EH (cell line): ENCODE results near the gene TDRD12.
"Not testable (repeated sequence)": the region's sequence is repeated elsewhere in the genome, so short reads cannot be mapped to it uniquely, and the experiment has no call there.

Experiments
- DNase-seq: peaks from one replicate; pipeline ENCODE4 v3.0.0-alpha.2; 2015; ENCODE audit warnings: low read depth

TDRD12 gene

DNA sequence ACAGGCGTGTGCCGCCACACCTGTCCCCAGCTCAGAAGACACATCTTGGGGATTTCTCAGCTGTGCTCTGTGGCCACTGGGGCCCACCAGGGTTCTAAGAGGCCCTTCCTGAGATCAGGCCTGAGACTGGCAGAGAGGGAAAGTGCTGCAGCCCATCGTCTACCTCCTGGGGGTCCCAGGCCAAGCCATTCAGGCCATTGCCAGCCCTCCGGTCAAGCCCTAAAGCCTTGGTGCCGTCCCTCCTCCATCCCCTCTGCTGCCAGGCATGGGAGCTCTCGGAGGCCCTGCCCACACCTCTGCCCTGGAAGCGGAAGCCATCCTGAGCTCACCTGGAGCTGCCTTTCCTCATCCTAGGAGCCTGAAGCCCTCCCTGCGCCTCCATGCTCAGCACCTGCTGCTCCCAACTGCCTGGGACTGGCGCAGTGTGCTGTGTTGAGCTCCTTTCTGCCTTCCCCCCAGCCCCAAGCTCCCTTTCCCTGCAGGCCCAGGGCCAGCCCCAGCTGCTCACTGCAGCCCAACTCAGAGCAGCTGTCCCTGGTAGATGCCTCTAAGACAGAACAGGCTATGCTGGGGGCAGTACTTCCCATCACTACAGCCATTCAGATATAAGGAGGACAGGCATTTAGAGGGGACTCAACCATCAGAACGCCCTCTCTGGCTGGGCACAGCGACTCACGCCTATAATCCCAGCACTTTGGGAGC is 147.1 kb downstream of the TDRD12 start:
- no peak for DNase-seq

DNA sequence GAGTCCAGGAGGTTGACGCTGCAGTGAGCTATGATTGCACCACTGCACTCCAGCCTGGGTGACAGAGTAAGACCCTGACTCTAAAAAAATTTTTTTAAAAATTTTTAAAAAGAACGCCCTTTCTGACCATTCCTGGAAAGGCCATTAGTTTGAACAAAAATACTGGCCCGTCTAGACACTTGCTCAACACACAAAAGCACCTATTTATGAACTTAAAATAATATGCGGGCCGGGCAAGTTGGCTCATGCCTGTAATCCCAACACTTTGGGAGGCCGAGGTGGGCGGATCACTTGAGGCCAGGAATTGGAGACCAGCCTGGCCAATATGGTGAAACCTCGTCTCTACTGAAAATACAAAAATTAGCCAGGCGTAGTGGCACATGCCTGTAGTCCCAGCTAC is 147.9 kb downstream of the TDRD12 start:
- not testable (repeated sequence) for DNase-seq

DNA sequence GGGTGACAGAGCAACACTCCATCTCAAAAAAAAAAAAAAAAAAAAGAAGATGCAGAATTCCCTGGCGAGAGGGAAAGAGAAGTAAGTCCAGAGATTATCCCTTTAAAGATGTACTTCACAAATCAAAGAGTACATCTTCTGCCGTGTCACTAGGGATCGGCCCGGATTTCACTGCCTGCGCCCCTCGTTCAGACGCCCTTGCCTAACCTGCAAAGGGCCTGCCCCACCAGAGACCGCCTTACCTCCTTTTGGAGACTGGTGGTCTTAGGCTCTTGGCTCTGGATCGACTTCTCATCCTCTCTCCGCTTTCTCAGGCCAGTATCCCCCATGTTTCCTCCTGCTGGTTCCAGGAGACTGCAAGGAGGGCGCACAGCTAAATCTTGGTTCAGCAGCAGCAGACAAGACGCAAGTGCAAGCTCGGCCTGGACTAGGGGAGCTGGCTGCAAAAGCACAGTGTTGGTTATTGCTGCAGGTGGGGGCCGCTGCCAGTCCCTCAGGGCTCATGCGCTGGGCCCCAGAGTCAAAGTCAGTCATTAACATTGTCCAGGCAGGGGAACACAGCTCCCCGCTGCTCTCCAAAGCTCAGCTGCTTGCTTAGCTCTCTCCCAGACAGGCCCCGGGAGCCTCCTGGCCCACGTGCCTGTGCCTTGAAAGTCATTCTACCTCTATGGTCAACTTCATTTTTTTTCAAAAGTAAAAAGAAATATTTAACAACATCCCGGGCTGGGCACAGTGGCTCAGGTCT is 148.8 kb downstream of the TDRD12 start:
- no peak for DNase-seq

DNA sequence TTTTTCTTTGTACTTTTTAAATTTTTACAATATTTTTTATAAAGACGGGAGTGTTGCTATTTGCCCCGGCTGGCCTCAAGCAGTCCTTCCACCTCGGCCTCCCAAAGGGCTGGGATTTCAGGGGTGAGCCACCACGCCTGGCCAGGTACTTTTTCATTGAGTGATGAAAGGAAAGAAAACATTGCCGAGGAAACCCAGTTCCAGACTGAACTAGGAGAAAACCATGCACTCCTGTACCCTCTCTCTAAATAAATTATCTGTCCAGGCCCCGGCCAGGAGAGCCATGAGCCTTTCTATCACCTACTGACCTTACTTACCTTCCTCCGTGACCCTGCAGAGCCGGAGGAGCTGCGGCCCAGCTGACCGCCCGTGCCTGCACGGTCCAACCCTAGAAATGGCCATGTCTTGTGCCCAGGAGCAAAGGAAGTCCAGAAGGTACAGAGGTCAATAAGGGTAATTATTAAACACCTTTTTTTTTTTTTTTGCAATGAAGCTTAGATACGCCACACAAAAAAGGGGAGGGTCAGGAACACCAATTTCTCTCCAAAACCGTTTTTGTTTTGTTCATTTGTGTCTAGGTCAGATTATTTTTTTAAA is 149.9 kb downstream of the TDRD12 start, which contains the start of gene SLC7A9:
Gene SLC7A9, minus strand, starts transcription at position 399 of the 597 bp plus-strand sequence. CDS start 1,233 bp downstream, outside the sequence.
- DNase-seq, result no peak

DNA sequence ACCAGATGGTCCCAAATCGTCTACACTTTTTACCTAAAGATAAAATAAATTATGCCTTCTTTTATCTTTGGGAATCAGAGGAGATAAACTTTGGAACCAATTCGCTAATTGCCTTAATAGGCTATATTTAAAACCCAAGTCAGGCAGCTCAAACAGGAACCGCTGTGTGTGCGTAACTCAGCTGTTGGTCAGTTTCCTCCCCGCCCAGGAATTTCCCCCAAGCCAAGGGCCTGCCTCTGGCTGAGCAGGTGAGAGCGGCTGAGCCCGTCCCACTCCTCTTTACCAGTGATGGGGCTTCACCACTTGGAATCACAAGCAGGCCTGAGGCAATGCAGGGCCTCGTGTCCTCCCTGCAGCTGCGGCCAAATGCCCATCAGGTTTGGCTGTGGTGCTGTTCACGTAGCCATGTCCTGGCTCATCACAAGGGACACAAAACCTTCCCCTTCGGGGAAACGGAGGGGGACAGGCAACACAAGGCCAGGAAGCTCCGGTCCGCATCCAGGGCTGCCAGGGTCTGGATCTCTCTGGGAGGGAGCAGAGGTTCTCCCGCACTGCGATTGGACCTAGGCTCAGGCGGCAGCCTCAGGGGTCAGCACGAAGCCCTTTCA is 150.5 kb downstream of the TDRD12 start:
- DNase-seq, result no peak

DNA sequence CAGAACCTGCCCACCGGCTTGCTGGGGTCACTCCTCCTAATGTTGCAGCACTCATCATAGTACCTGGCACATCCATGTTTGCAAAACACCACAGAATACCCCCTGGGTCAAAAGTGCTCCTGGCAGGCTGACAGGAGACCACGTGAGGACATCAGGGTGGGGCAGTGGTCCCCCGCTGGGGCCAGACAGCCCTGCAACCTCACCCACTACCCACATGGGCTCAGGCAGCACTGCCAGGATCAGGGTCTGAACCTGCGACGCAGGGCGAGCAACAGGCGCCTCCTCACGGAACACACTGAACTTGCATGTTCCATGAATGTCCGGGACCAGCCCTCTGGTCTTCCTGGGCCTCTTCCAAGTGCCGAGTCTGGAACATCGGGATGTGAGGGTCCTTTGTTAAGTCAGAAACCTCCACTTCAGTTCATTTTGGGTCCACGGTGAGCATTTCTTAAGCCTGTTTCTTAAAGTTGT is 151.4 kb downstream of the TDRD12 start:
- no peak for DNase-seq

DNA sequence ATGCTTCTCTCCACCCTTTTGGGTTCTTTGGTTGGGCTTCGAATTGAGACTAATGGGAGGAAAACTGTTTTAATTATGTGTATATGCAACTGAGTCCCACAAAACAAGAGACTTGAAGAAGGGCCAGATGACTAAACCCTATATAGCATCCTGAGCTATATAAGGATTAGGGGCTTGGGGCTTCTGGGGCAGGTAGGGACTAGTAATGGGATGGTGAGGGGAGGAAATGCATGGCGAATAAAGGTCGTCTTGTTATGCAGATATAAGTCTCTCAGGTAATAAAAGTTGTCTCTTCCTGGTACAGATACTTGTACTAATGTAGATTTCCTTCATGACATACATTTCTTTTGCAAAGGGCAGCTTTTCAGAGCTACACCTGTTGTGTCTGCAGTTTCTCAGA is 152.8 kb downstream of the TDRD12 start:
- DNase-seq, result no peak

DNA sequence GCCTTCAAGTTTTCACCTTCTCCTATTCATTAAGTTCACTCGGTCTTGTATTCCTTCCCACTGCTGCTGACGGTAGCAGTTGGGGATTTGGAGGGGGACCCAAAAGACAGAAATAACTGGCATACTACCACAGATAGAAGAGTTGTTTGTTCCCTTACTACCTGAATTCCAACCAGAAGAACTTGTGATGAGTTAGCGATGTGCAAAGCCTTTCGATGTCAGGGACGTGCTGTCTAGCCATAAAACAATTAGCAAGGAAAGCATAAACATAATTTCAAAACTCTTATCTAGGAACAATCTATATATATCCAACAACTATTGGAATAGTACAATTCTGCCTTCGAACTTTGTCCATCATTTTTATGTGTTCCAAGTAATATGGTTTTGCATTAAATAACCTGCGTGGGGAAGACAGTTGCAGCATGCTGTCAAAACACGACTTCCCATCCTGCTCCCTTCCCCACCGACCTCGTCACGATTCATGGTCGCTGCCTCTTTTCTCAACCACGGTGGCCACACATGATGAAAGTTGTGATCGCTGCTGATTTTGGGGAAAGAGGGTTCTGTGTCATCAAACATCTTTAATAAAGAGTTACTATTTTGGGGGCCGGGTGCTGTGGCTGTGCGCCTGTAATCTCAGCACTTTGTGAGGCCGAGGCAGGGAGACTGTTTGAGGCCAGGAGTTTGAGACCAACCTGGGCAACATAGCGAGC is 153.8 kb downstream of the TDRD12 start:
- no peak for DNase-seq

DNA sequence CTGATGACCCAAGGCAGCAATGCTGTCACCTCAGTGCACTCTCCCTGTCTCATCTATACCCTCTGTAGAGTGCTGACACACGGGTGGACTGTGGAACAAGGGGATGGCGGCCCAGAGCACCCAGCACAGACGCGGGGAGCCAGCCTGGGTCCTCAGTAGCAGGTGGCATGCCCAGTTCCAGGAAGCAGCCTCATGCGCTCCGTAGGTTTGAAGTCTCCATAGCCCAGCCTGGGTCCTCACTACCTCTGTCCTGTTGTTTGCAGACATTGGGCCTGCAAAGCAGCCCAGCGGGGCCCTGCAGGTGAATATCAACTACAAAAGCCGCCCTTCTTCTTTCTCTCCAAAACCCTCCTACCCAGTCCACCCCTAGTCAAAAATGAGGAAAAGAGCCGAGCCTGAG is 155.0 kb downstream of the TDRD12 start:
- no peak for DNase-seq

DNA sequence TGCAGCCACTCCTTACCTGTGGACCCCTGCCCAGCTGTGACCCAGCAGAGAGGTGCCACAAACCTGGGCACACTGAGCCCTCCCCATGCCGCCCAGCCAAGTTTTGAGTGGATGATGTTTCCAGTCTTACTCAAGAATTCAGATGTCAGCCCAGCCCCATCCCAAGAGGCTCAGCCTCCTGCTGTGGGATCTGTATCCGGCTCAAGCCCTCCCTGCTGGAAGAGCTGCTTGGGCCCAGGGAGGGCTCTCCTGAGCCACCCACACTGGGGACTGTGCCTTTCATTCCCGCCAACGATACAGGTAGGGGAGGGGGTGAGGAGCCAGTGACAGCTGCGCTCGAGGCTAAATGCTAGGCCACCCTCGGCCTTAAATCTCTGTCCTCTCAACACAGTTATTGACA is 155.9 kb downstream of the TDRD12 start:
- no peak for DNase-seq

DNA sequence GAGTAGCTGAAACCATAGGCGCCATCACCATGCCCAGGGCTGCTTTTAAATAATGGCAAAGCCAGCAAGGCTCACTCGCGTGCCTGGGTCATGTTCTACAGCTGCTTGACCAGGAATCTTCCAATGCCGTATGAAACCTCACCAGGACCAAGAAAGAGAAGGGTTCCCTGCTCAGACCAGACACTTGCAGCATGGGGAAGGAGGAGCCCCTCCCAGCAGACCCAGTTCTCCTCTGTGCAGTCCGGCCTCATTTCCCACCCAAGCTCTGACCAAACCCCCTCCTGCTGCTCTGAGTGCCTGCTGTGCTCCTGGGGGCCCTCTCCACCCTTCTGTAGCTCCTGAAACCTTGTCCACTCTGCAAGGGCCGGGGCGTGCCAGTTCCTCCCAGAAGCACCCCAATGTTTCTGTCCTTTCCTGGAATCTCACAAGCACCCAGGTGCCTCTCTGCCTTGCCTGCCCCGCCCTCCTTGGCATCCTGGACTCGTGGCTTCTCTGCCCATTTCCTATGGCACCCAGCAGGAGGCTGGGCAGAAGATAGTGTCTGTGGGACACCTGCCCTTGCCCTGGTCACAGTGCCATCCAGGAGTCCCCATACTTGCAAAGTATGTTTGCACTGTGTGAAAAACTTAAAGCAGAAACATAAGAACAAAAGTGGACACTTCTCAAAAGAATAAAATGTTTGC is 156.8 kb downstream of the TDRD12 start:
- no peak for DNase-seq

DNA sequence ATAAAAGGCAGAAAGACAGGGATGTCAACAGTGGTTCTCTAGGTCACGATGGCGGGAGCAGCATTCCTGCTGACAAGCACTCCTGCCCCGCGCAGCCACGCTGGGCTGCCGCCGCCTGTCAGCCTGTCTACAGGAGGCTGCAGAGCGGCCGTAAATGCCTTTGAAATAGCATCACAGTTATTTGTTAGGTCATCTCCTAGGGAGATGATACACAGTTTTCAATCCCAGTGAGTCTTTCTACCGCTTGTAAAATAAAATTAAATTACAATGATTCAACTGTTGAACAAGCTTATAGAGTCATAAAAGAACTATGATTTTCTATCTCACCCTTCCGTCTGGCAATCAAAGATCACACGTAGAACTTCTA is 157.3 kb downstream of the TDRD12 start:
- DNase-seq, result peak; percentile 94
